Stimulated activated naive CD8-positive, alpha-beta T cell treated with anti-CD3 and anti-CD28 coated beads, Interleukin-15, amount 100 ng/mL, for 72 hours (primary cell): Measurements from ENCODE around the gene KLK8.
"Not testable (repeated sequence)": the region's sequence is repeated elsewhere in the genome, so short reads cannot be mapped to it uniquely, and the experiment has no call there.

Experiments used
- ATAC-seq: fragments of 150-1000 bp; cut with Tn5 transposase; 2 replicates; pipeline ENCODE4 v1.10.0; 2021; ENCODE audit warnings: mild to moderate bottlenecking, moderate library complexity
- DNase-seq, 2 donors: peaks; one replicate each; pipeline ENCODE4 v3.0.0; 2021 to 2022
- H3K27ac Mint-ChIP-seq, 2 donors: one replicate each; pipeline ENCODE4 v1.8.0; 2022; ENCODE audit warnings: mild to moderate bottlenecking in 2 of 2, mixed read lengths in 2 of 2, moderate library complexity in 2 of 2
- H3K27me3 Mint-ChIP-seq: one replicate; pipeline ENCODE4 v1.8.0; 2022; ENCODE audit warnings: mixed read lengths
- H3K4me1 Mint-ChIP-seq: one replicate; pipeline ENCODE4 v1.8.0; 2022; ENCODE audit warnings: mild to moderate bottlenecking, mixed read lengths
- H3K4me3 Mint-ChIP-seq, 2 donors: one replicate each; pipeline ENCODE4 v1.8.0; 2022; ENCODE audit warnings: mild to moderate bottlenecking in 2 of 2, mixed read lengths in 2 of 2, moderate library complexity in 1 of 2
- H3K9me3 Mint-ChIP-seq, 2 donors: one replicate each; pipeline ENCODE4 v1.8.0; 2022; ENCODE audit warnings: mixed read lengths in 2 of 2

KLK8 gene

DNA sequence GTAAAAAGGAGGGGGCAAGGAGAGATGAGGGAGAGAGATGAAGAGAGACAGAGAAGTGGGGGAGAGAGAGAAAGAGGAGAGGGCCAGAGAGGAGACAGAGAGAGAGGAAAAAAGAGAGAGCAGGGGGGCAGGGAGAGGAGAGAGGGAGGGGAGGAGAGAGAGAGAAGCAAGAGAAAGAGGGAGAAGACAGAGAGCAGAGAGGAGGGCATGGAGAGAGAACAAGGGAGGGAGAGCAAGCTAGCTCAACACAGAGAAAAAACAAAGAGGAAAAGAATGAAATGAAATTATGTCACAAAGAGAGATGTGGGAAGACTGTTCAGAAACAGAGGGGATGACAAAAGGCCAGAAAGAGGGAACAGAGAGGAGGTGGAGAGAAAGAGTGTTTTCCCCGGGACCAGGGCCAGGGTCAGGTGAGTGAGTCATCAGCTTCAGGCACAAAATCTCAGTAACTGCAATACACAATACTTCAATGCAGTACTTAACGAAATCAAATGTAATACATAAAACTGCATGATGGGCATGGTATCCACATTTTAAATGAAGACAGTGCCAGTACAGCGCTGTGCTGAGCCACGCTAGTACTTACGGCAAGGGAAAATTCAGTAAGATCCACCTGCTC, 22.5 kb downstream of the KLK8 start:
- H3K4me3 Mint-ChIP-seq: no peak overlapping the region
- H3K27me3 Mint-ChIP-seq: peaks cover 78% of the 10 kb centered on the region
- no peaks in the 10 kb centered on the region for H3K9me3 Mint-ChIP-seq
- H3K27ac Mint-ChIP-seq: no peak overlapping the region
- ATAC-seq: no peak
- no peak for DNase-seq
- H3K4me1 Mint-ChIP-seq: no peaks in the 10 kb centered on the region

DNA sequence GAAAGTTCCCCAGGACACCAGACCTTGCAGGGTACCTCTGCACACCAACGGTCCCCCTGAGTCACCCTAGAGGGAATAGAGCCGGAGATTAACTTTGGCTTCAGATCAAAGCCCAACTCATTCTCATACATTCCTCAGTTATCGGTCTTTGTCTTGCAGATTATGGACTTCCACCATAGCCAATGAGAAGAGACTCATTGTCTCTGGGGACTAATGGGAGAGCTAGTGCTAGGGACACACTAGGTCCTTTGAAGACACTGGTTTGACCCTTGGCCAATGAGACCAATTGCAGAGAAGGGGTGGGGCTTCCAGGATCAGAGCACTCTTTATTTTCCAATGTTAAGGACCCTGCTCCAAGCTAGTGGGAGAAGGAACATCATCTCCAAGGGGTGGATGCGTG, 23.8 kb downstream of the KLK8 start:
- Mint-ChIP-seq H3K4me1 (no peaks in the 10 kb centered on the region), H3K4me3 (no peak overlapping the region), H3K9me3 (no peaks in the 10 kb centered on the region), H3K27me3 (peaks cover 79% of the 10 kb centered on the region), H3K27ac (no peak overlapping the region)
- DNase-seq (no peak), ATAC-seq (no peak)

DNA sequence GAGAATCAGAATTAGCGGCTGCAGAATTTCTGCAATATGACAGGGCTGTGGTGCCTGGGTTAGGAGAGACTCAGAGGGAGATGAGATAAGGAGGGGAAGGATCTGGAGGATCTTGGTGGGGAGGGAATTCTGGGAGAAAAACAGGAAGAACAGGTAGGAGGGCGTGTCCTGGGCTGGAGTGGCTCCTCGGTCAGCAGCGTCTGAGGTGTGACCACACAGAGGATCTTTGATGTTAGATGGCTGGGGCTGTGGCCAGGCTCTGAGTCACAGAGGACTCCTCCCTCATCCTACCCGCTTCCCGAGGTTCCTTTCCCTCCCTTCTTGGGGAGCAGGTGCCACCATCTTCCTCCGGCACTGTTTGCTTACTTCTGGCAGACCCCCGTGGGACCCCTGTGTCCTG, 25.6 kb downstream of the KLK8 start:
- Mint-ChIP-seq H3K4me3 (no peak overlapping the region), H3K4me1 (no peaks in the 10 kb centered on the region), H3K27ac (no peak overlapping the region), H3K27me3 (peaks cover 78% of the 10 kb centered on the region), H3K9me3 (no peaks in the 10 kb centered on the region)
- no peak for DNase-seq
- no peak for ATAC-seq

DNA sequence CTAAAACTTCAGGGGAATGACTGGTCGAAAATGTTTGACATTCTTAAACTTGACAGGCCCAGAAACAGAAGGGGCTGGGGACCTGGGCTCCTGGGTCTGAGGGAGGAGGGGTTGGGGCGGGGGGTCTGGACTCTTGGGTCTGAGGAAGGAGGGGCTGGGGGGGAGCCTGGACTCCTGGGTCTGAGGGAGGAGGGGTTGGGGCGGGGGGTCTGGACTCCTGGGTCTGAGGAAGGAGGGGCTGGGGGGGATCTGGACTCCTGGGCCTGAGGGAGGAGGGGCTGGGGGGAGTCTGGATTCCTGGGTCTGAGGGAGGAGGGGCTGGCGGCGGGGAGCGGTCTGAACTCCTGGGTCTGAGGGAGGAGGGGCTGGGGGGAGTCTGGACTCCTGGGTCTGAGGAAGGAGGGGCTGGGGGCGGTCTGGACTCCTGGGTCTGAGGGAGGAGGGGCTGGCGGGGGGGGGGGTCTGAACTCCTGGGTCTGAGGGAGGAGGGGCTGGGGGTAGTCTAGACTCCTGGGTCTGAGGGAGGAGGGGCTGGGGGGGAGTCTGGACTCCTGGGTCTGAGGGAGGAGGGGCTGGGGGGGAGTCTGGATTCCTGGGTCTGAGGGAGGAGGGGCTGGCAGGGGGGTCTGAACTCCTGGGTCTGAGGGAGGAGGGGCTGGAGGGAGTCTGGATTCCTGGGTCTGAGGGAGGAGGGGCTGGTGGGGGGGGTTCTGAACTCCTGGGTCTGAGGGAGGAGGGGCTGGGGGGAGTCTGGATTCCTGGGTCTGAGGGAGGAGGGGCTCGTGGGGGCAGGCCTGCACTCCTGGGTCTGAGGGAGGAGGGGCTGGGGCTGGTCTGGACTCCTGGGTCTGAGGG, 26.5 kb downstream of the KLK8 start:
- no peak for DNase-seq
- Mint-ChIP-seq H3K4me1 (no peaks in the 10 kb centered on the region), H3K9me3 (no peaks in the 10 kb centered on the region), H3K27me3 (peaks cover 78% of the 10 kb centered on the region), H3K4me3 (no peak overlapping the region), H3K27ac (no peak overlapping the region)
- no peak for ATAC-seq

DNA sequence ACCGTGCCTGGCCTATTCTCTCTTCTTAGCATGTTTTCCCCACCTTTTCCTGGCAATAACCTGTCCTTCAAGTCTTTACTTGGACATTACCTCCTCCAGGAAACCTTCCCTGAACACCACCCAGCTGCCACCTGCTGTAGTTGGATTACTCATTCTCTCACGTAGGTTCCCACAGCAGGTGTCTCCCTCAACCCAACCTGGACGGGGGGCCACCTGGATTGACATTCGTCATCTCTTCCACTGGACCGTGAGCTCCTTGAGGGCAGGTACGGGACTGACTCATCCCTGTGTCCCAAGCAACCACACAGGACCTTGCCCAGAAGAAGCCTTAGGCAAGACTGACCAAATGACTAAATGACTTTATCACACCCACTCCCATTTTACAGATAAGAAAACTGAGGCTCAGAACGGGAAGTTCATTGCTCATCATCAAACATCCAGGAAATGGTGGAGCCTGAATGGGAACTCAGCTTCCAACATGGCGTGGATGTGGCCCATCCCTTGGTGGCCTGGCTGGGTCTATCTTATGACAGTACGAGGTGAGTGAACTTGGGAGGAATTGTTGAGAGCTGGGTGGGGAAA, 28.5 kb downstream of the KLK8 start:
- Mint-ChIP-seq H3K27me3 (peaks cover 64% of the 10 kb centered on the region), H3K9me3 (no peaks in the 10 kb centered on the region), H3K4me1 (no peaks in the 10 kb centered on the region), H3K27ac (no peak overlapping the region), H3K4me3 (no peak overlapping the region)
- no peak for DNase-seq
- no peak for ATAC-seq

DNA sequence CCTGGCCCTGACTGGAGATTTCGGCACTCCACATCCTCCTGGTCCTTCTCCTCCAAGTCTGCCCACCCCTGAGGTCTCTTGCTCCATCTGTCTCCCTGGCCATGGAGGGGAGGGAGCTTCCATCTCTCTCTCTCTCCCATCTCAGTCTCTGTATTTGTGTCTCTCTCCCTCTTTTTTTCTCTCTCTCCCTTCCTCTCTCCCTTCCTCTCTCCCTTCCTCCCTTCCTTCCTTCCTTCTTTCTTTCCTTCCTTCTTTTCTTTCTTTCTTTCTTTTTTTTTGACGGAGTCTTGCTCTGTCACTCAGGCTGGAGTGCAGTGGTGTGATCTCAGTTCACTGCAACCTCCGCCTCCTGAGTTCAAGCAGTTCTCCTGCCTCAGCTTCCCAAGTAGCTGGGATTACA, 31.6 kb downstream of the KLK8 start:
- H3K4me3 Mint-ChIP-seq, ATAC-seq, DNase-seq, H3K9me3 Mint-ChIP-seq, H3K4me1 Mint-ChIP-seq: not testable (repeated sequence)
- H3K27me3 Mint-ChIP-seq: peaks cover 72% of the 10 kb centered on the region
- peak overlapping the region in 1 of 2 donors; percentile 52 for H3K27ac Mint-ChIP-seq

DNA sequence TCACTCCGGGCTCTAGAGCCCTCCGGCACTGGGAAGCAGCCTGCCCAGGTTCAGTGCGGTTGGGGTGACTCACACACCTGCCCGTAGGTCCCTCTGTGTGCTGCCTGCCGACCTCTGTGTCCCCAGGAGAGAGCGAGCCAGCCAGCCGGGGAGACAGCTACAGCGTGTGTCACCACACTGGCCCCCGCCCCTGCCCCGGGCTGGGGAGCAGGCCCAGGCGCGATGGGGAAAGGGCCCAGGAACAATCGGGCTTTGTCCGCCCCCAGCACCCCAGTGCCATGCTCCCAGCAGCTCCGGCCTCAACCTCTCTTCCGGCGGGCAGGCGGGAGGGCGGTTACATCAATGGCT, 32.0 kb downstream of the KLK8 start, which contains the start of gene KLK6:
Gene KLK6, minus strand, starts transcription at position 179 of the 348 bp plus-strand sequence. CDS start 1,487 bp downstream, outside the sequence.
- H3K4me3 Mint-ChIP-seq: no peak within 1 kb of the TSS
- H3K27ac Mint-ChIP-seq: peak within 1 kb of the TSS in 1 of 2 donors; percentile 52
- H3K27me3 Mint-ChIP-seq: peaks cover 72% of the 10 kb centered on the region
- DNase-seq (no peak), ATAC-seq (no peak)
- no peaks in the 10 kb centered on the region for H3K4me1 Mint-ChIP-seq
- H3K9me3 Mint-ChIP-seq: no peaks in the 10 kb centered on the region

DNA sequence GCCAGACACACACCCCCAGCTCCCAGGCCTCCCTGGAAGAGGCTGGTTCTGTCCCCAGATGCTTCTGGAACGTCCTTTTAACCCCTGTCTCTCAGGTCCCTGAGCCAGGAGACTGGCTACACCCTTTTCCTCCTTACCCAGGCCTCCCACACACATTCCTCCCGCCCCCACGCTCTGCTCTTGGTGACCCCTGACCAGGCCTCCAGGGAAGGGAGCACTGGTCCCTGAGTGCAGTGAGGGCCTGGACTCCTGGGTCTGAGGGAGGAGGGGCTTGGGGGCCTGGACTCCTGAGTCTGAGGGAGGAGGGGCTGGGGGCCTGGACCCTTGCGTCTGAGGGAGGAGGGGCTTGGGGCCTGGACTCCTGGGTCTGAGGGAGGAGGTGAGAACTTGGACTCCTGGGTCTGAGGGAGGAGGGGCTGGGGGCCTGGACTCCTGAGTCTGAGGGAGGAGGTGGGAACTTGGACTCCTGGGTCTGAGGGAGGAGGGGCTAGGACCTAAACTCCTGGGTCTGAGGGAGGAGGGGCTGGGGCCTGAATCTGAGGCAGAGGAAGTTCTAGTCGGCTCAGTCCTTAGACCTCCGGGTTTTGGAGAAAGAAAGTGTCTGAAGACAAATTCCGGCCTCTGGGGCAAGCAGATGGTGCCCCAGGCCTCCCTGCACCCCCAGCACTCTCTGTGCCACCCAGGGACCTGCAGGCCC, 32.5 kb downstream of the KLK8 start:
- Mint-ChIP-seq H3K4me1 (no peaks in the 10 kb centered on the region), H3K4me3 (no peak overlapping the region), H3K27me3 (peaks cover 74% of the 10 kb centered on the region), H3K9me3 (peaks cover 1 to 4% of the 10 kb centered on the region in 2 donors), H3K27ac (no peak overlapping the region)
- DNase-seq (no peak), ATAC-seq (no peak)

DNA sequence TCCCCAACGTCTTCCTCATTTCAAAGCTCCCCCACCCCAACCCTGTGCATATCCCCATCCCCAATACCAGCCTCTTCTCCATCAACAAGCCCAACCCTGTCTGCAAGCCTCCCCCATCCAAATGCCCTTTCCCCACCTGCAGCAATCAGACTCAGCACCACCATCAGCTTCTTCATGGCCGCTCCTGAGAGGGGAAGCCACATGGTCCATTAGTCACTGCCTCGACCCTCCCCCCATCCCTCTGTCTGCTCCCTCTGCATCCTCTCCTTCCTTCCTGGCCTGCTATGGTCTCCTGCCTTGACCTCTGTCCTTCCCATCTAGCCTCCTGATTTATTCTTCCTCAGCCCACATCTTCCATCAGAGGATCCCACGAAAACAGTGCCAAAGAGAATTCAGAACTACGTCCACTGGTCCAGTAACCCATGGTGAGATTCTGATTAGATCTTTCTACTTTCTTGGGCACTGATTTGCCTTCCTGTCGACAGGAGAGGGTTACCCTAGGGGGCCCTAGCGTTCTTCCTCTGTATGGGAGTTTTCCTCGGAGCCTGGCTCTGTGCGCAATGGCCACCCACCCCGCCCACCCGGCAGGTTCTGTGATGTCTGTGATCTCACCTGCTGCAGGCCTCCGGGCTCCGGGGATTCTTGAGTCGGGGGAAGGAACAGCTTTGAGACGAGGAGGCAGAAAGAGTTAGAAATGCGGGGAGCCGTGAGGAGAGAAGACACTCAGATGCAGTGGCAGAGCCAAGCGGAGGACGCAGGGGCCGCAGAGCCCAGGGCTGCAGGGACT, 33.3 kb downstream of the KLK8 start:
- Mint-ChIP-seq H3K4me3 (no peak overlapping the region), H3K27me3 (peaks cover 76% of the 10 kb centered on the region), H3K4me1 (no peaks in the 10 kb centered on the region), H3K27ac (no peak overlapping the region), H3K9me3 (peaks cover 6 to 8% of the 10 kb centered on the region in 2 donors)
- DNase-seq (no peak), ATAC-seq (no peak)

DNA sequence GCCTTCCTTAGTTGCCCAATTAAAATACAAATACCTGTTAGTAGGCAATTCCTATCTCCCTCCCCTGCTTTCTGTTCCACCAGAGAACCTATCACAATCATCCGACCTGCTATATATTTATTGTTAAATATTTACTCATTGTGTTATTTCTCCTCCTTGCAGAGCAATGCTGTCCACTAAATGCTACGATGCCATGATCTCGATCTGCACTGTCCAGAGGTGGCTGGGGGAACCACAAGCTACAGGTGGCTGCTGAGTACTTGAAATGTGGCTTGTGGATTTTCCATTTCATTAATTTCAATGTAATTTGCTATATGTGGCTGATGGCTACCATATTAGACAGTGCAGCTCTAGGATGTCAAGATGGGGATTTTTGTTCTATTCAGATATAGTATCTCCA, 37.1 kb downstream of the KLK8 start:
- no peak overlapping the region for H3K4me3 Mint-ChIP-seq
- ATAC-seq: no peak
- DNase-seq: no peak
- H3K4me1 Mint-ChIP-seq: no peaks in the 10 kb centered on the region
- peaks cover 24 to 29% of the 10 kb centered on the region in 2 donors for H3K9me3 Mint-ChIP-seq
- no peak overlapping the region for H3K27ac Mint-ChIP-seq
- peaks cover 54% of the 10 kb centered on the region for H3K27me3 Mint-ChIP-seq

DNA sequence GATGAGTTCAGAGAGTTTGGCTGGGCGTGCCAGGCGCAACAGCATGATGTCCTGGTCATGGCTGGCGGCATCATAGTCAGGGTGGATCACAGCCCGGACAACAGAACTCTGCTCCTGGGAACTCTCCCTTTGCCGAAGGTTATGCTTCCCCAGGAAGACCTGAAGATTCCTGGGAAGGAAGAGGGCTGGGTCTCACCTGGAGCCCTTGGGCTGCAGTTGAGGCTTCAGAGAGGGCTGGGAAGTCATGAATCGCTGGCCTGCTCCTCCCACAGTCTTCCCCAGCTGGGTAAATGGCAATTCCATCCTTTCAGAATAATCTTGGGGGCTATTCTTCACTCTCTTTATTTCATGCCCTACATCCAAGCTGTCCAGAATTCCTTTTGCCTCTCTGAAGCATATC, 38.0 kb downstream of the KLK8 start:
- Mint-ChIP-seq H3K4me3 (no peak overlapping the region), H3K27me3 (peaks cover 61% of the 10 kb centered on the region), H3K4me1 (no peaks in the 10 kb centered on the region), H3K9me3 (peaks cover 24 to 29% of the 10 kb centered on the region in 2 donors), H3K27ac (no peak overlapping the region)
- DNase-seq: no peak
- ATAC-seq: no peak

DNA sequence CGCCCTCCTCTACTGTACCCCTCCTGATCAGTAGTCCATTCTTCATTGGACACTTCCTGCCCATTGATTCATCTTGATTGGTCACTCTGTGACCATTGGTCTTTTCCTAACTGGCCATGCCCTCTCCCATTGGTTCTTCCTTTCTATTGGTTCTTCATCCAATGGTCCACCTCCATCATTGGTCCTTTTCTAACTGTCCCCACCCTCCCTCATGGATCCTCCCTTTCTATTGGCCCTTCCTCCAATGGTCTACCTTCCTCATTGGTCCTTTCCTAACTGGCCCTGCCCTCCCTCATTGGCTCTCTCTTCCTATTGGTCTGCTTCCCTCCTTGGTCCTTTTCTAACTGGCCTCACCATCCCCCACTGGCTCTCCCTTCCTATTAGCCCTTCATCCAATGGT, 39.2 kb downstream of the KLK8 start:
- no peak for ATAC-seq
- DNase-seq: no peak
- Mint-ChIP-seq H3K4me3 (no peak overlapping the region), H3K27me3 (peaks cover 61% of the 10 kb centered on the region), H3K27ac (no peak overlapping the region), H3K9me3 (peaks cover 24 to 29% of the 10 kb centered on the region in 2 donors), H3K4me1 (no peaks in the 10 kb centered on the region)

DNA sequence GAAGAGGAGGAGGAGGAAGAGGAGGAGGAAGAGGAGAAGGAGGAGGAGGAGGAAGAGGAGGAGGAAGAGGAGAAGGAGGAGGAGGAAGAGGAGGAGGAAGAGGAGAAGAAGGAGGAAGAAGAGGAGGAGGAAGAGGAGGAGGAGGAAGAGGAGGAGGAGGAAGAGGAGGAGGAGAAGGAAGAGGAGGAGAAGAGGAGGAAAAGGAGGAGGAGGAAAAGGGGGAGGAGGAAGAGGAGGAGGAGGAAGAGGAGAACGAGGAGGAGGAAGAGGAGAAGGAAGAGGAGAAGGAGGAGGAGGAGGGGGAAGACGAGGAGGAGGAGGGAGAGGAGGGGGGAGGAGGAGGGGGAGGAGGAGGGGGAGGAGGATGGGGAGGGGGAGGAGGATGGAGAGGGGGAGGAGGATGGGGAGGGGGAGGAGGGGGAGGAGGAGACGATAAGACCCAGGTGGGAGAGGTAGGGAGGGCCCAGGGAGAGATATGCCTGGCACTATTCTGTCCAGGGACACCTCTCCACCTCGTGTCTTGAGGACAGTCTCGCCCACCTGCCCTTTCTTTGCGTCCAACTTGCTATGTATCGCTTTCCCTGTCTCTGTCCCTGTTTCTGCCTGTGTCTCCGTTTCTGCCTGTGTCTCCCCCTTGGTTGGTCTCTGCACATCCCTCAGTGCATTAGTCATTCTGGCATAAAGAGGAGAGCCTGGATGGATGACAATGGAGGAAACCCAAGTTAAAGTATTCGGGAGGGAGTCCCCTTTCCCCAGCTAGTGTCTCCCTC, 41.5 kb downstream of the KLK8 start:
- Mint-ChIP-seq H3K9me3 (peaks cover 24 to 29% of the 10 kb centered on the region in 2 donors), H3K27ac (no peak overlapping the region), H3K4me3 (no peak overlapping the region), H3K27me3 (peaks cover 43% of the 10 kb centered on the region), H3K4me1 (no peaks in the 10 kb centered on the region)
- ATAC-seq (peak; percentile 42), DNase-seq (no peak)

DNA sequence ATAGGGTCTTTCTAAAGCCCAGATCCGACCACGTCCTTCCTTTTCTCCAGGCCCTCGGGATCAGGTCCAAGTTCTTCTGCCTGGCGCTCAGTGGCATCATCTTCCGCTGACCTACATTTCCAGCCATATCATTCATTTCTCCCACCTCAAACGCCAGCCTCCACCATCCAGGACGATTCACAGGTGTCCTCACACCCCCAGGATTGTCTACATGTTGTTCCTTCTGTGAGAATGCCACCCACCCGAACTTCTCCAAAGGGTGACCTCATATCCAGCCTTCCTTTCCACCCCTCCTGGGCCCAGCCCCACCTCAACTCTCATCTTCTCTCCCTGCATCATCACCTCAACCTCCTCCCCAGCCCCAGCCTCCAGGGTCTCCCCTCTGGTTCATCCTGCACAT, 43.8 kb downstream of the KLK8 start:
- Mint-ChIP-seq H3K27ac (no peak overlapping the region), H3K4me3 (no peak overlapping the region), H3K4me1 (no peaks in the 10 kb centered on the region), H3K9me3 (peaks cover 13 to 16% of the 10 kb centered on the region in 2 donors), H3K27me3 (peaks cover 45% of the 10 kb centered on the region)
- DNase-seq (no peak), ATAC-seq (no peak)
